WTC11 (cell line): ENCODE measurements around the gene QSOX2. TPM values are rescaled to one million over a fixed set of nuclear protein-coding genes. Genes with fewer than 3 reads are reported as not detected.

Experiments
- ATAC-seq: fragments of 200-7000 bp; cut with Tn5 transposase; 2 replicates; pipeline ENCODE4 v1.10.0; 2021; ENCODE audit warnings: mild to moderate bottlenecking, moderate library complexity
- CTCF ChIA-PET: fragments of 300-600 bp; sonication (Branson Sonifier 250); formaldehyde crosslinking; loops from one replicate; lab custom pipeline; 2021; ENCODE audit warnings: antibody characterized with exemption; lab: Charles Lee
- POLR2A ChIA-PET: fragments of 350-600 bp; sonication (Branson Sonifier 250); formaldehyde crosslinking; loops from one replicate; lab custom pipeline; 2021; ENCODE audit warnings: antibody characterized with exemption; lab: Charles Lee
- DNase-seq: peaks from one replicate; pipeline ENCODE4 v3.0.0; 2021; ENCODE audit warnings: low spot score
- H3K27ac Mint-ChIP-seq: 2 replicates; pipeline ENCODE4 v1.8.0; 2021; ENCODE audit warnings: mixed read lengths
- H3K27me3 Mint-ChIP-seq: 2 replicates; pipeline ENCODE4 v1.8.0; 2021; ENCODE audit warnings: low read depth, mild to moderate bottlenecking, moderate library complexity, mixed read lengths
- H3K36me3 Mint-ChIP-seq: 2 replicates; pipeline ENCODE4 v1.8.0; 2021; ENCODE audit warnings: mixed read lengths
- H3K4me1 Mint-ChIP-seq: 2 replicates; pipeline ENCODE4 v1.8.0; 2022; ENCODE audit warnings: mixed read lengths
- H3K4me3 Mint-ChIP-seq: 2 replicates; pipeline ENCODE4 v1.8.0; 2021; ENCODE audit warnings: mild to moderate bottlenecking, moderate library complexity, mixed read lengths
- H3K9me3 Mint-ChIP-seq: 2 replicates; pipeline ENCODE4 v1.8.0; 2021; ENCODE audit warnings: mixed read lengths
- ATF2 ChIP-seq: sonication (generic); formaldehyde crosslinking; IDR thresholded peaks from 2 replicates; pipeline ENCODE4 v1.8.1; 2022; ENCODE audit warnings: low read depth, missing genetic modification reagents, borderline replicate concordance
- ATF3 ChIP-seq: sonication (generic); formaldehyde crosslinking; conservative IDR thresholded peaks from 2 replicates; pipeline ENCODE4 v1.8.1; 2022; ENCODE audit warnings: mild to moderate bottlenecking, missing genetic modification reagents
- ATF6 ChIP-seq: sonication (generic); formaldehyde crosslinking; IDR thresholded peaks from 2 replicates; pipeline ENCODE4 v1.8.1; 2023; ENCODE audit warnings: mild to moderate bottlenecking, missing genetic modification reagents
- CREM ChIP-seq: sonication (generic); formaldehyde crosslinking; IDR thresholded peaks from 2 replicates; pipeline ENCODE4 v1.8.1; 2022; ENCODE audit warnings: mild to moderate bottlenecking, missing genetic modification reagents, moderate library complexity
- CTCF ChIP-seq: fragments of 200-600 bp; IDR thresholded peaks from 2 replicates; pipeline ENCODE4 v1.8.0; 2022; ENCODE audit warnings: antibody characterized with exemption
- E2F1 ChIP-seq: sonication (generic); formaldehyde crosslinking; IDR thresholded peaks from 2 replicates; pipeline ENCODE4 v1.8.0; 2022; ENCODE audit warnings: mild to moderate bottlenecking, missing genetic modification reagents
- FOXP1 ChIP-seq: sonication (generic); formaldehyde crosslinking; IDR thresholded peaks from 2 replicates; pipeline ENCODE4 v1.8.0; 2022; ENCODE audit warnings: missing genetic modification reagents, mild to moderate bottlenecking, moderate library complexity, borderline replicate concordance
- JUN ChIP-seq: sonication (generic); formaldehyde crosslinking; IDR thresholded peaks from 2 replicates; pipeline ENCODE4 v1.8.0; 2023; ENCODE audit warnings: mild to moderate bottlenecking, missing genetic modification reagents
- MLX ChIP-seq: sonication (generic); formaldehyde crosslinking; IDR thresholded peaks from 2 replicates; pipeline ENCODE4 v1.8.1; 2023; ENCODE audit warnings: mild to moderate bottlenecking, missing genetic modification reagents, moderate library complexity
- NR2C2 ChIP-seq: sonication (generic); formaldehyde crosslinking; IDR thresholded peaks from 2 replicates; pipeline ENCODE4 v1.8.0; 2022; ENCODE audit warnings: mild to moderate bottlenecking, missing genetic modification reagents
- RELA ChIP-seq: sonication (generic); formaldehyde crosslinking; IDR thresholded peaks from 2 replicates; pipeline ENCODE4 v1.8.1; 2022; ENCODE audit warnings: missing genetic modification reagents, mild to moderate bottlenecking, borderline replicate concordance
- SMAD4 ChIP-seq: sonication (generic); formaldehyde crosslinking; IDR thresholded peaks from 2 replicates; pipeline ENCODE4 v1.8.0; 2022; ENCODE audit warnings: mild to moderate bottlenecking, missing genetic modification reagents
- ZBTB21 ChIP-seq: sonication (generic); formaldehyde crosslinking; IDR thresholded peaks from 2 replicates; pipeline ENCODE4 v1.8.1; 2023; ENCODE audit warnings: mild to moderate bottlenecking, missing genetic modification reagents, borderline replicate concordance
- ZNF138 ChIP-seq: sonication (generic); formaldehyde crosslinking; conservative IDR thresholded peaks from 2 replicates; pipeline ENCODE4 v1.8.1; 2022; ENCODE audit warnings: mild to moderate bottlenecking, moderate library complexity, missing genetic modification reagents
- ZNF232 ChIP-seq: sonication (generic); formaldehyde crosslinking; IDR thresholded peaks from 2 replicates; pipeline ENCODE4 v1.8.0; 2022; ENCODE audit warnings: mild to moderate bottlenecking, missing genetic modification reagents
- ZNF281 ChIP-seq: sonication (generic); formaldehyde crosslinking; IDR thresholded peaks from 2 replicates; pipeline ENCODE4 v1.8.0; 2023; ENCODE audit warnings: mild to moderate bottlenecking, missing genetic modification reagents
- total RNA-seq: library from RNA; stranded (reverse); gene quantifications from 3 replicates; pipeline ENCODE4 v1.2.3, GENCODE V29; 2021
- TF ChIP-seq, protein P1 (sequence below): fragments of 250-450 bp; sonication (Bioruptor Pico); IDR thresholded peaks from 2 replicates; pipeline ENCODE4 v1.9.0; 2021; ENCODE audit warnings: moderate library complexity, mild to moderate bottlenecking, inconsistent platforms, borderline replicate concordance
- TF ChIP-seq, protein P2 (sequence below): fragments of 250-450 bp; sonication (Bioruptor Pico); conservative IDR thresholded peaks from 2 replicates; pipeline ENCODE4 v1.9.0; 2021; ENCODE audit warnings: mild to moderate bottlenecking
- TF ChIP-seq, protein P3 (sequence below): fragments of 250-450 bp; sonication (Bioruptor Pico); IDR thresholded peaks from 2 replicates; pipeline ENCODE4 v2.1.2; 2022; ENCODE audit warnings: mild to moderate bottlenecking, moderate library complexity

QSOX2 gene
- total RNA-seq, 1 experiment from 2014 or later, result 33.2 TPM

- no peak for TF ChIP-seq ATF3 (CRISPR knock-in tag)
- TF ChIP-seq, protein P1, sequence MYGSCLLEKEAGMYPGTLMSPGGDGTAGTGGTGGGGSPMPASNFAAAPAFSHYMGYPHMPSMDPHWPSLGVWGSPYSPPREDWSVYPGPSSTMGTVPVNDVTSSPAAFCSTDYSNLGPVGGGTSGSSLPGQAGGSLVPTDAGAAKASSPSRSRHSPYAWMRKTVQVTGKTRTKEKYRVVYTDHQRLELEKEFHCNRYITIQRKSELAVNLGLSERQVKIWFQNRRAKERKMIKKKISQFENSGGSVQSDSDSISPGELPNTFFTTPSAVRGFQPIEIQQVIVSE (CRISPR knock-in tag), result no peak
- TF ChIP-seq, protein P2, sequence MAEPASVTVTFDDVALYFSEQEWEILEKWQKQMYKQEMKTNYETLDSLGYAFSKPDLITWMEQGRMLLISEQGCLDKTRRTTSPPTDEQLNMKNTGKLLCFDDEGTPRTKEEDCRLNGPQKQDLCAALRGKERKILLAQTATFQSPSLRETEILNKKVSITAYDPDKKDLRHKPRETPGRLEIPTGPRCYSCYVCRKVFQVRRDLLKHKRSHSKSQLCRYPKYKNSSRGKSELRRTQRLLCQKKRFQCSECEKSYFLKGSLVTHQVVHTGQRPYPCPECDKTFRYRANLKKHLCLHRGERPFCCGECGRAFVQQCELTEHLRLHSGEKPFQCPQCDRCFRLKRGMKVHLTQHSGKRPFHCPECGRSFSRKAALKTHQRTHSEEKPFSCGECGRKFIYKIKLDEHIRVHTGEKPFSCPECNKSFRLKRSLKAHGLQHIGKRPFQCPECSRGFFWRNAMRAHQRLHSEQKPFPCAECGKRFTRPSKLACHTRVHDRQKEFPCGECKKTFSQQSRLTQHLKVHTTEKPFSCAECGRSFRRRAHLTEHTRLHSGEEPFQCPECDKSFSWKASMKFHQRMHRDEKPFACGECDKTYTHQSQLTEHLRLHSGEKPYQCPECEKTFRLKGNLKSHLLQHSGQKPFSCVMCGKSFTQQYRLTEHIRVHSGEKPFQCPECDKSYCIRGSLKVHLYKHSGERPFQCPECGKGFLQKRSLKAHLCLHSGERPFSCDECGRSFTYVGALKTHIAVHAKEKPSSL, result no peak
- TF ChIP-seq, protein P3, sequence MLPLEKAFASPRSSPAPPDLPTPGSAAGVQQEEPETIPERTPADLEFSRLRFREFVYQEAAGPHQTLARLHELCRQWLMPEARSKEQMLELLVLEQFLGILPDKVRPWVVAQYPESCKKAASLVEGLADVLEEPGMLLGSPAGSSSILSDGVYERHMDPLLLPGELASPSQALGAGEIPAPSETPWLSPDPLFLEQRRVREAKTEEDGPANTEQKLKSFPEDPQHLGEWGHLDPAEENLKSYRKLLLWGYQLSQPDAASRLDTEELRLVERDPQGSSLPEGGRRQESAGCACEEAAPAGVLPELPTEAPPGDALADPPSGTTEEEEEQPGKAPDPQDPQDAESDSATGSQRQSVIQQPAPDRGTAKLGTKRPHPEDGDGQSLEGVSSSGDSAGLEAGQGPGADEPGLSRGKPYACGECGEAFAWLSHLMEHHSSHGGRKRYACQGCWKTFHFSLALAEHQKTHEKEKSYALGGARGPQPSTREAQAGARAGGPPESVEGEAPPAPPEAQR (CRISPR knock-in tag), result no peak
- no peak for TF ChIP-seq FOXP1 (CRISPR knock-in tag)
- TF ChIP-seq SMAD4, result no peak
- TF ChIP-seq JUN (CRISPR knock-in tag), result no peak
Measured at GRCh38 chr9:136211006-136211405, 34.6 kb downstream of the QSOX2 start (continued).

DNA sequence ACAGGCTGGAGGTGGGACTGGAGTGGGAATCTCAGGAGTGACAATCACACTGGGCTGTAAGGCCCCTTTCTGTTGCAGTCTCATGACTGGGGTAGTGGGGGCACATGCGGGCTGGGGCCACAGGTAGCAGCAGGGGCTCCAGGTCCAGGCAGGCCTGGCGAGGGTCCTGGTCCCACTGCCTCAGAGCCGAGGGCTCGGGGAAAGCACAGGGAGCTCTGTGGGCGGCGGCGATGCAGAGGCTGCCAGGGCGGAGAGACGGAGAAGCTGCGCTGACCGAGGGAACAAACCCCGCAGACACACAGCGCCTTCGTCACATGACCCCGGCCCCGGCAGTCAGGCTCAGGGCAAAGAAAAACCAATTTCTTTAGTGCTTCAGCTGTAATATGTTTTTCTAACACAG, 35.3 kb downstream of the QSOX2 start:
- ChIA-PET POLR2A (no interaction called here), CTCF (interaction anchor here (0.7 to 1.2 kb wide), 8 partner anchors 13 to 249 kb away, joined by 3 to 8 read pairs (median 3); partner anchors contain the start of gene UBAC1)
- Mint-ChIP-seq H3K4me3 (no peak overlapping the region), H3K27me3 (peaks cover 13% of the 10 kb centered on the region), H3K9me3 (peaks cover 6% of the 10 kb centered on the region; the same call in 1 of the 2 replicates), H3K36me3 (peaks cover 40% of the 10 kb centered on the region), H3K27ac (no peak overlapping the region), H3K4me1 (no peaks in the 10 kb centered on the region)
- DNase-seq (no peak), ATAC-seq (no peak)
- TF ChIP-seq RELA (CRISPR knock-in tag) (no peak), NR2C2 (CRISPR knock-in tag) (no peak), ATF6 (no peak), ZNF281 (CRISPR knock-in tag) (no peak), ZNF138 (CRISPR knock-in tag) (no peak), ZBTB21 (CRISPR knock-in tag) (no peak), CTCF (no peak), ZNF232 (CRISPR knock-in tag) (no peak), E2F1 (CRISPR knock-in tag) (no peak), CREM (no peak), MLX (CRISPR knock-in tag) (no peak), ATF2 (no peak)
